GM21737 (cell line): ENCODE measurements around the gene POLR2F.
A peak's percentile ranks its signal among the peaks of the same experiment; 100 is the strongest.
"Not testable (repeated sequence)": the region's sequence is repeated elsewhere in the genome, so short reads cannot be mapped to it uniquely, and the experiment has no call there.

Experiments used
- ATAC-seq: cut with Tn5 transposase; IDR thresholded peaks from one replicate; pipeline ENCODE4 v1.9.1; 2021; ENCODE audit warnings: mild to moderate bottlenecking, moderate library complexity; ENCODE audit not compliant: unreplicated experiment

POLR2F gene

GRCh38 chr22:37951305-37951704 is 2.2 kb upstream of the POLR2F start:
- no peak for ATAC-seq

- not testable (repeated sequence) for ATAC-seq
Measured at GRCh38 chr22:37952629-37953028, 870 bp upstream of the POLR2F start.

GRCh38 chr22:37953062-37953436 is 450 bp upstream of the POLR2F start:
- ATAC-seq = peak; percentile 29

GRCh38 chr22:37954686-37955085 is 1.2 kb downstream of the POLR2F start:
- ATAC-seq = no peak

- not testable (repeated sequence) for ATAC-seq
Measured at GRCh38 chr22:37955825-37956397, 2.4 kb downstream of the POLR2F start.

GRCh38 chr22:37957232-37957631 is 3.7 kb downstream of the POLR2F start:
- no peak for ATAC-seq

- no peak for ATAC-seq
Measured at GRCh38 chr22:37959231-37959825, 5.8 kb downstream of the POLR2F start.

- ATAC-seq = no peak
Measured at GRCh38 chr22:37961062-37961461, 7.6 kb downstream of the POLR2F start.

GRCh38 chr22:37965940-37966664 is 12.6 kb downstream of the POLR2F start:
- no peak for ATAC-seq

- no peak for ATAC-seq
Measured at GRCh38 chr22:37967147-37967546, 13.6 kb downstream of the POLR2F start.

- ATAC-seq = no peak
Measured at GRCh38 chr22:37967637-37968451, 14.3 kb downstream of the POLR2F start.

- ATAC-seq = no peak
Measured at GRCh38 chr22:37968452-37969251, 15.2 kb downstream of the POLR2F start.

- no peak for ATAC-seq
Measured at GRCh38 chr22:37970864-37971263, 17.4 kb downstream of the POLR2F start.

GRCh38 chr22:37971475-37972434 is 18.3 kb downstream of the POLR2F start:
- ATAC-seq = no peak

- ATAC-seq = no peak
Measured at GRCh38 chr22:37972527-37972926, 19.0 kb downstream of the POLR2F start.

- ATAC-seq = no peak
Measured at GRCh38 chr22:37973271-37974170, 20.0 kb downstream of the POLR2F start.

- no peak for ATAC-seq
Measured at GRCh38 chr22:37975153-37975552, 21.7 kb downstream of the POLR2F start.

- ATAC-seq = not testable (repeated sequence)
Measured at GRCh38 chr22:37976022-37976421, 22.5 kb downstream of the POLR2F start.

- no peak for ATAC-seq
Measured at GRCh38 chr22:37976547-37976946, 23.0 kb downstream of the POLR2F start.
